ENCODE data around the gene GALNT16.

DNA sequence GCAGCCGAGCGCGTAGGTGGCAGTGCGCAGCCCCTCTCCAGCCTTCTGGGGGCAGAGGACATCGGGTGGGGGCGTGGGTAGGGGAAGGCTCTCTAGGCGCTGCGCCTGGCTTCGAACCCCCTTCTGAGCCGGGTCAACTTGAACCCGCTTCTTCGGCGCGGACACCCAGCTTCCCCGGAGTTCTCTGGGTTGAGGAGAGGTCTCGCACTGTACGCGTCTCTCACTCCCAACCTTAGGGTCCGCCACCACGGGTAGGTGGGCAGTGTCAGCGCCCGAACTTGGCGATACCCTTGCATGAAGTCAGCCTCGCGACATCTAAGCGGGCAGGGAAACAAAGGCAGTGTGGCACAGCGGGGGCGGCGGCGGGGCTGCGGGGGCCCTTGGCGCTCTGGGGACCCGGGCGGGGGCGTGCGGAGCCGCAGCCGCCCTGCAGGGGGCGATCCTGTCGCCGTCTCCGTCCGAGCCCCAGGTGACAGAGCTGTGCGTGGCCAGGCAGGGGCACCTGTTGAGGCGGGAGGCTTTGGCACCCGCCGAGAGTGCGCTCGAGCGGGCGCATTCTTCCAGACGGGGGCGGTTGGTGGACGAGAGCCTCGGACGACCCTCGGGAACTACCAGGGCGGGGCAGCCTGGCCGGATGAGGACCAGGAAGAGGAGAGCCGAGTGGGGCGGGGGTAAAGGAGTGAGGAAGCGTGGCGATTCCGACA lies 1.1 kb downstream of the GALNT16 start:
- TF ChIP-seq, protein P1, sequence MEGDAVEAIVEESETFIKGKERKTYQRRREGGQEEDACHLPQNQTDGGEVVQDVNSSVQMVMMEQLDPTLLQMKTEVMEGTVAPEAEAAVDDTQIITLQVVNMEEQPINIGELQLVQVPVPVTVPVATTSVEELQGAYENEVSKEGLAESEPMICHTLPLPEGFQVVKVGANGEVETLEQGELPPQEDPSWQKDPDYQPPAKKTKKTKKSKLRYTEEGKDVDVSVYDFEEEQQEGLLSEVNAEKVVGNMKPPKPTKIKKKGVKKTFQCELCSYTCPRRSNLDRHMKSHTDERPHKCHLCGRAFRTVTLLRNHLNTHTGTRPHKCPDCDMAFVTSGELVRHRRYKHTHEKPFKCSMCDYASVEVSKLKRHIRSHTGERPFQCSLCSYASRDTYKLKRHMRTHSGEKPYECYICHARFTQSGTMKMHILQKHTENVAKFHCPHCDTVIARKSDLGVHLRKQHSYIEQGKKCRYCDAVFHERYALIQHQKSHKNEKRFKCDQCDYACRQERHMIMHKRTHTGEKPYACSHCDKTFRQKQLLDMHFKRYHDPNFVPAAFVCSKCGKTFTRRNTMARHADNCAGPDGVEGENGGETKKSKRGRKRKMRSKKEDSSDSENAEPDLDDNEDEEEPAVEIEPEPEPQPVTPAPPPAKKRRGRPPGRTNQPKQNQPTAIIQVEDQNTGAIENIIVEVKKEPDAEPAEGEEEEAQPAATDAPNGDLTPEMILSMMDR (IDR thresholded peaks at IDR 0.05; ENCODE audit: low read depth, low read length), result peak; percentile 6
- TF ChIP-seq POLR2A (IDR thresholded peaks at IDR 0.05; ENCODE audit: extremely low read depth, insufficient read length) (no peak), MYC (IDR thresholded peaks at IDR 0.05; ENCODE audit: low read depth, low read length) (no peak)

Data from NB4 (cell line).